Right atrium auricular region (tissue), 2 donors: ENCODE results near the gene PEX16. TPM values are rescaled to one million over a fixed set of nuclear protein-coding genes. Genes with fewer than 3 reads are reported as not detected.

Experiments used
- DNase-seq: peaks from one replicate; pipeline ENCODE4 v3.0.0-alpha.2; 2019; ENCODE audit warnings: low spot score
- H3K27ac ChIP-seq, 2 donors: fragments of 200-600 bp; sonication (generic); 1 replicate in 1 of 2; 2 replicates in 1 of 2; pipeline ENCODE4 v1.5.1; 2016 to 2019
- H3K27me3 ChIP-seq, 2 donors: fragments of 200-600 bp; sonication (generic); one replicate each; pipeline versions ENCODE4 v1.5.1 to v1.6.0; 2017 to 2019
- H3K36me3 ChIP-seq: fragments of 200-600 bp; sonication (generic); one replicate; pipeline ENCODE4 v1.5.1; 2016
- H3K4me1 ChIP-seq, 2 donors: fragments of 200-600 bp; sonication (generic); one replicate each; pipeline versions ENCODE4 v1.5.1 to v1.6.0; 2017 to 2019
- H3K4me3 ChIP-seq, 2 donors: fragments of 200-600 bp; sonication (generic); 1 replicate in 1 of 2; 2 replicates in 1 of 2; pipeline ENCODE4 v1.5.1; 2017 to 2019; ENCODE audit warnings: mild to moderate bottlenecking in 1 of 2, moderate library complexity in 1 of 2
- H3K9me3 ChIP-seq, 2 donors: fragments of 200-600 bp; sonication (generic); one replicate each; pipeline ENCODE4 v1.5.1; 2019
- total RNA-seq, 2 donors: library from RNA; depleted of rRNA; stranded (reverse); fragments of >200 nt; gene quantifications; one replicate each; pipeline ENCODE4 v1.1.0, GENCODE V29; 2016
- TF ChIP-seq, protein P1 (sequence below), 2 donors: fragments of 200-600 bp; sonication (generic); IDR thresholded peaks; one replicate each; pipeline ENCODE4 v1.5.1; 2019; ENCODE audit warnings: antibody characterized with exemption in 2 of 2

The PEX16 gene
- total RNA-seq, 2 donors from 2014 or later: 12.9 to 17.4 TPM

DNA sequence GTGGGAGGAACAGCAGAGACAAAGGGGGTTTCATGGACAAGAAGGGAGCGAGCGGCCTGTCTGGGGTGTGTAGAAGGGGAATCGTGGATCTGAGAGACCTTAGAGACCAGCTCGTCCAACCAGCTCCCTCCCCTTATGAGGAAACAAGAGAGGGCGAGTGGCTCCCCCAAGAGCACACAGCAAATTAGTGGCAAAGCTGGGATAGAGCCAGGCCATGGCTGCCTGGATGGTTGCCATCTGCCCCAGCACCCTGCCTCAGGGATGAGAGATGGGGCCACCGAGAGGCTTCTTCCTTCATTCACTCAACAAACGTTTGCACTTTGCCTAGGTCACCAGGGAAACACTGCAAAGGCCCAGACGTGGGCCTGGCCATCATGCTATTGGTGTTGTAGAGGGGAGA is 28.1 kb downstream of the PEX16 start:
- TF ChIP-seq, protein P1, sequence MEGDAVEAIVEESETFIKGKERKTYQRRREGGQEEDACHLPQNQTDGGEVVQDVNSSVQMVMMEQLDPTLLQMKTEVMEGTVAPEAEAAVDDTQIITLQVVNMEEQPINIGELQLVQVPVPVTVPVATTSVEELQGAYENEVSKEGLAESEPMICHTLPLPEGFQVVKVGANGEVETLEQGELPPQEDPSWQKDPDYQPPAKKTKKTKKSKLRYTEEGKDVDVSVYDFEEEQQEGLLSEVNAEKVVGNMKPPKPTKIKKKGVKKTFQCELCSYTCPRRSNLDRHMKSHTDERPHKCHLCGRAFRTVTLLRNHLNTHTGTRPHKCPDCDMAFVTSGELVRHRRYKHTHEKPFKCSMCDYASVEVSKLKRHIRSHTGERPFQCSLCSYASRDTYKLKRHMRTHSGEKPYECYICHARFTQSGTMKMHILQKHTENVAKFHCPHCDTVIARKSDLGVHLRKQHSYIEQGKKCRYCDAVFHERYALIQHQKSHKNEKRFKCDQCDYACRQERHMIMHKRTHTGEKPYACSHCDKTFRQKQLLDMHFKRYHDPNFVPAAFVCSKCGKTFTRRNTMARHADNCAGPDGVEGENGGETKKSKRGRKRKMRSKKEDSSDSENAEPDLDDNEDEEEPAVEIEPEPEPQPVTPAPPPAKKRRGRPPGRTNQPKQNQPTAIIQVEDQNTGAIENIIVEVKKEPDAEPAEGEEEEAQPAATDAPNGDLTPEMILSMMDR (IDR thresholded peaks at IDR 0.05): no peak
- H3K36me3 ChIP-seq: no peaks in the 10 kb centered on the region
- no peak for DNase-seq
- H3K4me1 ChIP-seq: peaks cover 0 to 8% of the 10 kb centered on the region in 2 donors
- no peaks in the 10 kb centered on the region for H3K27me3 ChIP-seq
- no peak overlapping the region for H3K27ac ChIP-seq
- H3K9me3 ChIP-seq: no peaks in the 10 kb centered on the region
- no peak overlapping the region for H3K4me3 ChIP-seq

DNA sequence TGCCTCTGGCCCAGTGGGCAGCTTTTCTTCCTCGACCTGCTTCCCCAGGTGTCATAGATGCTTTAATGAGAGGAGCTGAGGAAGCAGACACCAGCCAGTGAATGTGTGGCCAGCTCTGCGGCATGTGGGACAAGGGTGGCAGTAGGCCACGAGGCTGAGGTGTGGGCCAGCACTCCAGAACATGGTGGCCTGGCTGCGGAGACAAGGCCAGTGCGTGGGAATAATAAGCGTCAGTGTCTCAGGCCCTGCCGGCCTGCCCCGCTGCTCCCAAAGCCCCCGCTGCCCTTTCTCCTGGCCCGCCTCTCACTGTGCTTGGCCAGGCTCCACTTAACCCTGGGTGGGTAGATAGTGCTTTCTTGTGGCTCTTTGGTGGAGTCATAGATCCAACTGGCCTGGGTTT is 30.1 kb downstream of the PEX16 start:
- Histone ChIP-seq H3K4me3 (no peak overlapping the region), H3K36me3 (peaks cover 4% of the 10 kb centered on the region), H3K4me1 (peaks cover 0 to 8% of the 10 kb centered on the region in 2 donors), H3K27me3 (no peaks in the 10 kb centered on the region), H3K27ac (no peak overlapping the region), H3K9me3 (no peaks in the 10 kb centered on the region)
- DNase-seq: no peak
- TF ChIP-seq, protein P1 (IDR thresholded peaks at IDR 0.05): no peak

DNA sequence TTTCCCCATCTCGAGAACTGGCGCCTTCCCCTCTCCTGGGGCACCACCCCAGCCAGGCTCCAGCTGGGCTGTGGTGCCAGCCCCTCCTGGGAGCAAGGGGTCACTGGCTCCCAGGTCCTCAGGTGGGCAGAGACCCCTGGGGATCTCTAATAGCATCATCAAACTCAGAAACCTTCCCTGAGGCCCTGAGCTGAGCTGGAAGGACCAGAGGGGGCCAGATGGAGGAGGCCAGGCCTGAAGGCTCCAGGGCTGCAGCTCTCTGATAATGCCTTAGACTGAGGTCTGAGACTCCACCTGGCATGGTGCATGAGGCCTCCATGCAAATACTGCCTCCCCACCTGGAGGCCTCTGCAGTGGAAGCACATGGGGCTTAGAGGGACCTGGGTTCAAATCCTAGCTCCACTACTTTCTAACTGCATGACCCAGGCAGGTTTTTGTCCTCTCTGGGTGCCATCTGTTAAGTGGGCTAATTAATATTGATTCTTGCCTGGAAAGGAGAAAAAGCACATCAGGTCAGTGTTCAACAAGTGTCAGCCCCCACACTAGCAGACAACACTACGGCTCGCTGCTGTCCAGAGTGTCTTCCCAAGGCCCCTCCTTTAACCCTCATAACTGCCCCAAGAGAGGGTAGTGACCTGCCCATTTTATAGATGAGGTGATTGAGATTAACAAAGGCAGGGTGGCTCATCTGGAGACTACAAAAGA is 30.7 kb downstream of the PEX16 start:
- TF ChIP-seq, protein P1 (IDR thresholded peaks at IDR 0.05): no peak
- H3K4me3 ChIP-seq: no peak overlapping the region
- H3K4me1 ChIP-seq: peaks cover 0 to 8% of the 10 kb centered on the region in 2 donors
- H3K9me3 ChIP-seq: no peaks in the 10 kb centered on the region
- H3K27me3 ChIP-seq: no peaks in the 10 kb centered on the region
- H3K36me3 ChIP-seq: peaks cover 10% of the 10 kb centered on the region
- no peak for DNase-seq
- H3K27ac ChIP-seq: no peak overlapping the region

DNA sequence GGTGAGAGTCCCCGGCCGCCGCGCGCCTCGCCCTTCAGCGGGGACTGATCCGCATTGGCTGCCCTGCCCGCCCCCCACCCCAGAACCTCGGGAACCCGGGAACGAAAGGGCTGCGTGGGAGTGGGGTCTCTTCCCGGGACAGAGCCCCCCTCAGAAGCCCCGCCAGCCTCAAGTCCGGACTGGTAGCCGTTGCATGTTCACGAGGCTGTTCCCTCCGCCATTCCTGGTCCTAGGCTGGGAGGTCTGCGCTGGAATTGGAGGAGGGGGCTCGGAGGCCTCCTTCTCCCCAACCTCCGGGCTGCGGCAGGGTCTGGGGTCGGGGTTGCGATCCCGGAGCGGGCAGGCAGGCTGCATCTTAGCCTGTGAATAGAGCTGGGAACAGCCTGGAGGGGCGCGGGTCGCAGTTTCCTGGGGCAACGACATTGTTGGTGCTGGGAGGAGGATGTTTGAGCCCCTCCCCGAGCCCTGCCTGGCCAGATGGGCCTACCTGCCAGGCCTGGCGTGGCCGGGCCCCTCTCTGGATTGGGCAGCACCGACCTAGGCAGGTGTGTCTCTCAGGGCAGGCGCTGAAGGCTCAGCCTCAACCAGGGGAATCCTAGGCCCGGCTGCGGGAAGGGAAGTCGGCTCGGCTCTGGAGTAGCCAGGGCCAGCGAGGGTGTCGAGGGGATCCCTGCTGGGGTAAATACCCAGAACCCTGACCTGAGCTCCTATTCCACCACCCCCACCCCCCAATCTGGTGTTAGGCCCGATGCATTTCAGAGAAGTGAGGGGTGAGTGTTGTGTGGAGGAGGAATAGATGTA is 31.6 kb downstream of the PEX16 start:
- H3K4me1 ChIP-seq: peaks cover 0 to 14% of the 10 kb centered on the region in 2 donors
- TF ChIP-seq, protein P1 (IDR thresholded peaks at IDR 0.05): no peak
- H3K4me3 ChIP-seq: peak overlapping the region; percentile 39 to 62
- H3K9me3 ChIP-seq: no peaks in the 10 kb centered on the region
- H3K27me3 ChIP-seq: no peaks in the 10 kb centered on the region
- DNase-seq: no peak
- H3K36me3 ChIP-seq: peaks cover 18% of the 10 kb centered on the region
- no peak overlapping the region for H3K27ac ChIP-seq

DNA sequence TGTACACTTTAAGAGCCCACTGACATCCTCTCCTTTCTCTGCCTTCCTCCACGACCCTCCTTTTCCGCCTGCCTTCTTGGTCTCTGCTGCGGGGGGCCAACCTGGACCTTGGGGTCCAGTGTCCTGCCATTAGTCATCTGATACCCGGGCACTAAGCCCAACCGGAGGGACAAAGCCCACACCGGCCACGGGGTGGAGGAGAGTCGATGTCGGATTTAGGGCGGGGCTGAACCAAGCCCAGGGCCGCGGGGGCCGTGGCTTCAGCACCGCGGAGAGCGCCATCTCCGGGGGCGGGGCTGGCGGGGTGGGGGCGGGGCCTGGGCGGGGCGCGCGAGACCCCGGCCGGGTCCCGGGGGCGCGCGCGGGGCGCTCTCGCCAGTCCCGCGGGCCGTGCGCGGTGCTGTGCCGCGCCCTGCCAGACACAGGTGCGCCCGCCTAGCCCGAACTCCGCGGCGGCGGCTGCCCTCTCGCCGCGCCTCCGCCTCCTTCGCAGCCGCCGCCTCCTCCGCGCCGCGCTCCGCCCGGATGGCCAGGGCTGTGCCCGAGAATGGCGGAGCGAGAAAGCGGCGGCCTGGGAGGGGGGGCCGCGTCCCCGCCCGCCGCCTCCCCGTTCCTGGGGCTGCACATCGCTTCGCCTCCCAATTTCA is 32.3 kb downstream of the PEX16 start, which contains the start of gene MAPK8IP1:
TSS of gene MAPK8IP1 (plus strand) at position 378 of the 647 bp plus-strand sequence. CDS start at position 548, 170 bp downstream.
- DNase-seq: no peak
- Histone ChIP-seq H3K27ac (no peak within 1 kb of the TSS), H3K4me3 (peak within 1 kb of the TSS; percentile 39 to 62), H3K9me3 (no peaks in the 10 kb centered on the region), H3K4me1 (peaks cover 0 to 14% of the 10 kb centered on the region in 2 donors), H3K27me3 (no peaks in the 10 kb centered on the region), H3K36me3 (peaks cover 26% of the 10 kb centered on the region)
- TF ChIP-seq, protein P1 (IDR thresholded peaks at IDR 0.05): no peak
